NCI-H774 (cell line): ENCODE results near the gene ZNF443.
"Not testable (repeated sequence)": the region's sequence is repeated elsewhere in the genome, so short reads cannot be mapped to it uniquely, and the experiment has no call there.

Experiments used
- DNase-seq: peaks from one replicate; lab custom pipeline; 2025; lab: John Stamatoyannopoulos, UW

ZNF443 gene

GRCh38 chr19:12417273-12417672, 23.5 kb downstream of the ZNF443 start:
- DNase-seq, result not testable (repeated sequence)

DNA sequence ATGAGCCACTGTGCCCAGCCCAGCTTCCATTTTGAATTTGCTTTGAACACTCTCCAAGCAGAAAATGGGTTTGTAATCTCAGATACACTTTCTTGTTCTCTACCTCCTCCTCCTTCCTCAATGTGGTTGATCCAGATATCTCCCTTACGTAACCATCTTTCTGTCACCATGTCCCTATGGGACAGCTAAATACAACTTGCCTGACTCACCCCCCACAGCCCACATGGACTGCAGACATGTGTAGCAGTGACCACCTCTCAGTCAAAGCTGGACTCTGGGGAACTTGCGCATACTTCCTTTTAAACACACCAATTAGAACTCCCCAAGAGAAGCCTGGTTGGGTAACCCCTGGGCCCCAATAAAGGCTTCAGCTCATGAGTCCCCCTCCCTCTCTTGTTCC, 28.9 kb downstream of the ZNF443 start:
- DNase-seq, result no peak

DNA sequence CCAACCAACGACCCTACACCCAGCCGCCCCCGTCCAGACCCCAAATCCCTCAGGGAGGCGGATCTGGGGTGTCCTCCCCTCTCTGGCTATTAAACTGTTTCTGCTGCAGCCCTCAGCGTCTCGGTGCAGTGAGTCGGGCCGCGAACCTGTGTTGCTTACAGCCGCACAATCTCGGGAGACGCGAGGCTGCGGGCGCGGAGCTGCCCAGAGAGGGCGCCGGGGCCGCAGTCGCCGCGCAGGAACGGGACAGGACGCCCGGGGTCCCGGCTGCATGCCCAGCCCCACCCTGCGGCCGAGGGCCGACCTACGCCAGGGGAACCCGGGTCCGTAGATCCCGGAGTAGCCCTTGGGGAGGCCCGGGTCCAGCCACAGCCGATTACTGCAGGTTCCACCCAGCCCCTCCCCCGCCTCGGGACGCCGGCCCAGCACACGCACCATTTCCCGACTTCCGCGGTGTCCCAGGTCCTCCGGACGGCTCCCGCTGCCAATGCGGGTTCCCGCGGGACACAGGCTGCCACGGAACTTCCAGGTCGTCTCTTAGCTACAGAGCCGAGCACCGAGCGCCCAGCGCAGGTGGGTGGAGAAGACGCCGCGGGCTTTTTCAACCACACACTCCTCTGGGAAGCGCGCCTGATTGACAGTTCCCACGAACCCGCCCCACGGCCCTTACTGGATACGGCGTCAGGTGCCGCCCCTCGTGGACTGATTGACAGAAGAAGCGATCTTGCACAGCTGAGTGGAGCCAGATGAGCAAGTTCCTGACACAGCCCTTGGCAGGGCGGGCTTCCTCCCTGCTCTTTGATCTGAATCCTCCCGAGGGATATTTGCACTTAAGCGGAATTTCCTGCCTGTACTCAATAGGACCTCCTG, 40.0 kb downstream of the ZNF443 start, which contains the start of gene ZNF799:
ZNF799 (minus strand) TSS at position 639 of the 870 bp plus-strand sequence; CDS start at position 438, 201 bp downstream.
- peak; percentile 95 for DNase-seq

DNA sequence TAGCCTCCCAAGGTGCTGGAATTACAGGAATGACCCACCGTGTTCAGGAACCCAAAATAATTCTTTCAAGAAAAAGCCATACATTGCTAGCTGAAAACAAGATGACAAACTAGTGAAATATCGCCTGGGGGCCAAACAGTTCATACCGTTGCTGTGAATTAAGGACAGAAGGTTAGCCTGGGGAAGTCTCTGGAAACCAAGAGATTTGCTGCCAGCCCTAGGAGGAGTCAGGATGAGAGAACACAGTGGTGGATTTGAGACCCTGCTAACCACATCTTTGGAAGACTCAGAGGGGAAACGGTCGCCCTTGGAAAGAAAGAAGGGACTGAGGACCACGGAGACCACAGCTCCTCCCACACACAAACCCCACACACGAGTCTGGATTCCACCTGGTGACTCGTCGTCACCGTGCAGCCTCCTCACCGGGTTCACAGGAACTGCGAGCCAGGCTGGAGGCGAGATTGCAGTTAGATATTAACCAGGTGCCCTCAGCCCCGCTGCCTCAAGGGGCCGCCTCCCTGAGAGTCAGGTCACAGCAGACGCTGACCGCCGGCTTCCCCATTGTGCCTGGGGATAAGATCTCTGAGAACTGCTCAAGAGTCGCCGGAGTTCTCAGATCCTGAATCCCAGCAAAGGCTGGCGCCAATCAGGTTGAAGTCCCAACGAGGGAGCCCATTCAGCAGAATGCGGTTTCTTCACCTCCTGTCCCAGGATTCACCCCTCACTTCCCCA, 40.8 kb downstream of the ZNF443 start:
- DNase-seq, result not testable (repeated sequence)

DNA sequence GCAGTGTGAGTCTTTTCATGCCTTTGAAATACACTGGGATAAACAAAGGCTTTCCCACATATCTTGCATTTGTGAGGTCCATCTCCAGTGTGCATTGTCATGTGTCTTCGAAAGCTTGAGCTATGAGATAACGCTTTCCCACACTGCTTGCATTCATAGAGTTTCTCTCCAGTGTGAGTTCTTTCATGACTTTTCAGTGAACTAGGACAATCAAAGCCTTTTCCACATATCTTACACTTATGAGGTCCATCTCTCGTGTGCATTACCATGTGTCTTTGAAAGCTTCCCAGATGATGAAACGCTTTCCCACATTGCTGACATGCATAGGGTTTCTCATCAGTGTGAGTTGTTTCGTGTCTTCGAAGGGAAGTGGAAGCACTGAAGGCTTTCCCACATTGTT, 49.7 kb downstream of the ZNF443 start:
- not testable (repeated sequence) for DNase-seq

GRCh38 chr19:12386365-12386764, 54.5 kb downstream of the ZNF443 start:
- not testable (repeated sequence) for DNase-seq

DNA sequence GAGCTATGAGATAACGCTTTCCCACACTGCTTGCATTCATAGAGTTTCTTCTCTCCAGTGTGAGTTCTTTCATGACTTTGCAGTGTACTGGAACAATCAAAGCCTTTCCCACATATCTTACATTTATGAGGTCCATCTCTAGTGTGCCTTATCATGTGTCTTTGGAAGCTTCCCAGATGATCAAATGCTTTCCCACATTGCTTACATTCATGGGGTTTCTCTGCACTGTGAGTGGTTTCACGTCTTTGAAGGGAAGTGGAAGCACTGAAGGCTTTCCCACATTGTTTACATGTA, 60.4 kb downstream of the ZNF443 start:
- no peak for DNase-seq

- no peak for DNase-seq
Observed at GRCh38 chr19:12379732-12380443, 60.9 kb downstream of the ZNF443 start.
